HG03342 (cell line): Measurements from ENCODE around the gene GABARAPL2.
"Not testable (repeated sequence)": the region's sequence is repeated elsewhere in the genome, so short reads cannot be mapped to it uniquely, and the experiment has no call there.

Experiments used
- ATAC-seq: cut with Tn5 transposase; IDR thresholded peaks from one replicate; pipeline ENCODE4 v1.9.1; 2021; ENCODE audit warnings: mild to moderate bottlenecking, moderate library complexity; ENCODE audit not compliant: unreplicated experiment

Gene GABARAPL2

DNA sequence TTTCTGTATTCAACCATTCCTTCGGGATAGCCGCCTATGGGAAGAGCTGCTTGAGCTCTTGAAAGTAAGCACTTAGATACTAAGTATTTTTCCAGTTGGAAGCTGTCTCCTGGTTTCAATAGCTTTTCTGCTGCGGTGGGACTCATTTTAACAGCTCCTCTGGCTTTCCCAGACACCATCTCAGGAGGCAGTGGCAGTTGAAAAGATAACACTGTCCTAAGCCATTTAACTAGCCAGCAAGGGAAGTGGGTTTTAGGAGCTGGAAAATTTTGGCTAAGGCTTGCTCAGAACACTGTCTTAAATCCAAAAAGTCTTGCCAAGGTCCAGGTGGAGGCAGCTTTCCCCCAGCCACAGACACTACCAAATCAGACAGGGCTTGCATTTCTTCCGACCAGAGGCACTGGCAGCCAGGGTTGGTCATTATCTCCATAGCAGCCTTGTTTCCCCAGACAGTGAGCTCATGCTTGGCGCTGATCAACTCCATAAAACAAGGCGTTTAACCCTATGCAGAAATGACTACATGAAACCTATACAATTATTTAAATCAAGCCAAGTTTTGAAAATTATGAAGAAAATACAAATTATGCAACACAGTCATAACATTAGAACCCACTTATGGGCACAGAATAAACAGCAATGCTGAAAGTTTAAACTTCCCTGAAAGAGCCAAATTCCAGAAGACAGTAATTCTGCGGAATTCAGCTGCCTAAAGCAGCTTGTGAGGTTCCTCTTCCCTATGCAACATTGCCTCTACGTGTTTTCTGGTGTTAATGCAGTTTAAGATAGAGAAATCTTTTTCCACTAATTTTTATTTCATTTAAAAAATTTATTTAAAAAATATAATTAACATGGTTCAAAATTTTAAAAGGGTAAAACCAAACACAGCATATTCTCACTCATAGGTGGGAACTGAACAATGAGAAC is 25.0 kb downstream of the GABARAPL2 start:
- no peak for ATAC-seq

DNA sequence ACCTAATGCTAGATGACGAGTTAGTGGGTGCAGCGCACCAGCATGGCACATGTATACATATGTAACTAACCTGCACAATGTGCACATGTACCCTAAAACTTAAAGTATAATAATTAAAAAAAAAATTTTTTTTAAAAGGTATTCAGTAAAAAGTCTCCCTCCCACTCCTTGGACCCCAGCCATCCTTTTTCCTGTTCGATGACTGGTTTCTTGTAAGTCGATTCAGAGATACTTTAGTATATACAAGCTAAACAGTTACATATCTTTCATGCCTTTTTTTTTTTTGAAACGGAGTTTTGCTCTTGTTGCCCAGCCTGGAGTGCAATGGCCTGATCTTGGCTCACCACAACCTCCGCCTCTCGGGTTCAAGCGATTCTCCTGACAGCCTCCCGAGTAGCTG is 25.7 kb downstream of the GABARAPL2 start:
- ATAC-seq, result not testable (repeated sequence)

DNA sequence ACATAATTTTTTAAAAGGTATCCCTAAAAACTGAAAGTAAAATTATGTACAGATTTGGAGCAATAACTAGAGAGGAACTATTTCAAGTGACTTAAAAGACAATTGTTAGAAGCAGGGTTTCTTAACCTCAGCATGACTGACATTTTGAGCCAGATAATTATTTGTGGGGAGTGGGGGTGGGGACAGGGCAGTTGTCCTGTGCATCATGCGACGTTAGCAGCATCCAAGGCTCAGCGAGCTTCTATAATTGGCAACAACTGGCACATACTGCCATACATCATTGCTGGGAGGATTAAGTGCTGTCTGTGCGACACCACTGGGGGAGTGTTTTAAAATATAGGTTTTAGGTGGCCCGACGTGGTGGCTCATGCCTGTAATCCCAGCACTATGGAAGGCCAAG is 27.1 kb downstream of the GABARAPL2 start:
- no peak for ATAC-seq

DNA sequence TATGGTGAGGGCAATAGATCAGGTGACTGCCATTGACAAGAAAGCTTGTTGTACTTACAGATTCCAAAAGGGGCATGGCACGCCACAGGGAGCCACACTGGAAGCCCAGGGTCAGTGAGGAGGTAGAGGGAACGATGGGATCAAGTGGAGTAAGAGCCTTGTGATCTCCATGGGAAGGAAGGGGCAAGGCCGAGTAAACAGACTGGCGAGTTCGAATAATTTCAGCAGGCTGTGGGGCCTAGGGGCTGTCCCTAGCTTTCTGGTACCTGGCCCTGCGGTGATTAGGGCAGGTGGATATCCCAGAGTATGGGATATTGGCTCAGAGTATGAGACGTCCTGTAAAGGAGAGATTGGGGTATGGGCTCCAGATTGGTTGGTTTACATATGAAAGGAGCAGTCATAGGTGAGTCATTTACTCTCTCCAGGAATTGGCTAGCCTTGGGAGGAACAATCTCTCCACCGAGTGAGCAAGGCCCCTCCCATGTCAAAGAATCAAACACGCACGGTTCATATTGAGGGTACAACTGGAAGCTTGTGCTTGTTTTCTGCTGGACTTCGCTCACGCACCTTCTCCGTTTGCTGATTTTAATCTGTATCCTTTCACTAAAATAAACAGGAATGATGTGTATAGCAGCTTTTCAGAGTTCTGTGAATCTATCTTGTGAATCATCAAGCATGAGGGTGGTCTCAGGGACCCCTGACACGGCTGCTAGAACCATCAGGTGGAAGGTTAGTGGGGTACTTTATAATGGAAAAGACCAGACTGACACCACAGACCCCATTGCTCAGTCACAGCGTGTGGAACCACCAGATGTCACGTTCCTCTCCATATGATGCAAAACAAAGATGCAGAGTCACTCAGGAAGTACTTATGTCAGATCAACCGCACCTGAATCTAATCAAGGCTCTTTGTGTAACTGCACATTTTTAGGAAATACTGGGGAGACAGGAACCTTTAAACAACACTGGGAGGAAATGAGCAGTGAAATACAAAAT is 27.9 kb downstream of the GABARAPL2 start:
- ATAC-seq, result no peak

DNA sequence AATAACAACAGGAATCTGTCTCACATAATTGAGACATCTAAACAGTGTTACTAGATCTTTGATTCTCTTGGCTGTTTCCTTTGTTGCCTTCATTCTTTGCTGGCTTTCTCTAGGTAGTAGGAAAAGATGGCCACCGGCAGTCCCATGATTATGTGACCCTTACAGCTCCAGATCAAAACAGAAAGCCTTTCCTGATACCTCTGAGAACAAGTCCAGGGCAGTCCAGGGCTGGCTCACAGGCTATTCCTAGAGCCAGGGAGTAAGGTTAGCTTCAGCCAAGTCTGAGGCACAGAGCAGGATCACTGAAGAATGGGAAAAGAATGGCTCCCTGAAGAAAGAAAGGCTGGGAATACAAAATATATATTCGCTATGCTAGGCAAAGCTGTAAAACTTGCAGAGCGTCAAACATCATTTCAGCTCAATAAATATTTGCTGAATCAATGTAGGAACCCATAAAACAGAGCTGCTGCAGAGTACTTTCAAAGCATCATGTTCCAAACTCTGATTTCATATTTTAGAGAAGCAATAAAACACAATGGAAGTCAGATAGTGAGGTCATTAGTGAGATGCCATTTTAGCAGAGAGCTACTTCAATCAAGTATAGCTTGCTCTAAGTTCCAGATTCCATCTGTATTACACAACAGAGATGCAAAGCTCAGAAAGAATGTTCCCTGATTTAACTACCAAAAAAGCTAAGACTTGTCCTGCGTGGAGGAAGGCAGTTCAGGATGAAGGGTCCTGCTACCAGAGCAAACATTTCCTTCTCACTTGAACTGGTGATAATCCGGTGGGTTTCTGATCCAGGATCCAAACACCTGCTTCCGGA is 33.5 kb downstream of the GABARAPL2 start:
- ATAC-seq, result no peak

DNA sequence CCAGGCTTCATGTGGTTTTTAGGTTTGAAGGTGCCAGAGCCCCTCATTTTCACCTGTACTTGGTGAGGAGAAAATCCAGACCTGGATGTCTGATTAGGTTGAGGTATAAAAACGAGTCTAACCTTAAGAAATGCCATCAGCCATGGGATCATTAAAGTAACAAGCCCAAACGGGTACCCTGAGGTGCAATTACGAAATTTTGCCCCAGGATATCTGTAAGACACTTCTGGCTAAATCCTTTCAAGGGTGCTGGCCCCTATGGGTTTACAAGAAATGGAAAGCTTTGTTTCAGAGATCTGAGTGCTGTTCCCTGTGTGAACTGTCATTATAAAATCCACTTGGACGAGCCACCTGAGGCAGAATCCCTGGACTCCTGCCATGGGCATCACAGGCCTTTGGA is 37.1 kb downstream of the GABARAPL2 start:
- no peak for ATAC-seq

DNA sequence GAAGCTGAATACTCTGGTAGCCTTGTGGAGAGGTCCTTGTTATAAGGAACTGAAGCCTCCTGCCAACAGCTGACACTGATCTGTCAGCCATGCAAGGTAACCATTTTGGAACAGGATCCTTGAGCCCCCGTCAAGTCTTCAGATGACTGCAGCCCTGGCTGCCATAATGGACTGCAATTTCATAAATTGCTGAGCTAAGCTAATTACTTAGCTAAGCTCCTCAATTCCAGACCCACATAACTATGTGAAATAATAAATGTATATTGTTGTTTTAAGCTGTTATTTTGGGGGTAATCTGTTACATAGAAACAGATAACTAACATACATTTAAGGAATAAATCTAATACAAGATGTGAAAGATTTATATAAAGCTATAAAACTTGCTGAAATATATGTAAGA is 40.3 kb downstream of the GABARAPL2 start:
- no peak for ATAC-seq

DNA sequence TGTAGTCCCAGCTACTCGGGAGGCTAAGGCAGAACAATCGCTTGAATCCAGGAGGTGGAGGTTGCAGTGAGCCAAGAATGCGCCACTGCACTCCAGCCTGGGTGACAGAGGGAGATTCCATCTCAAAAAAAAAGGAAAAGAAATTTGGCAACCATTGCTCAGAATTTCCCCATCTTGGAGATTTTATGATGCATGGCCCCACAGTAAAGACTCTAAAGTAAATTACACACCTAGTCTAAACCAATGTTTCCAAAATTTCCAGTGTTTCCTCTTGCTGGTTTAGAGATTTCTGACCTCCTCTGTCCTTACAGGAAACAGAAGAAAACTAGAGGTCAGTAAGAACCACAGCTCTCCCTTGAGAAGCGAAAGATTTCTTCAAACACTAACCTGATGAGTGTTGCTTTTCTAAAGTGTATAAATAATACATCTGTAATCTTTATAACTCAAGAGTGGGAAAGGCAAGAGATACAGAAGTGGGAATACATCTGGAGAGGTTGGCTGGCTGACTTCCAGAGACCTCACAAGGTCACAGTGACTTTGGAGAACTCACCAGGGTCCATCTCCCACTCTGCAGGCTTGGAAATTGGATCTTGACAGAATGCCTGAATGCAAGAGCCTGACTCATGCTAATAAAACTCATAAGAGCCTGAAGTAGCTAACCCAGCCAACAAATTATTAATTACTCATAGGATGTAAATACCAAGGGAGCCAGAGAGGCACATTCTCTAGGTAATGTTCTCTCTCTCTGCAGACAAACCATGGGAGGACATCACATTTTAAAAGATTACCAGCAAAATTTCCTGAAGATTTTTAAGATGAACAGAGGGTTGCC is 48.1 kb downstream of the GABARAPL2 start:
- no peak for ATAC-seq

DNA sequence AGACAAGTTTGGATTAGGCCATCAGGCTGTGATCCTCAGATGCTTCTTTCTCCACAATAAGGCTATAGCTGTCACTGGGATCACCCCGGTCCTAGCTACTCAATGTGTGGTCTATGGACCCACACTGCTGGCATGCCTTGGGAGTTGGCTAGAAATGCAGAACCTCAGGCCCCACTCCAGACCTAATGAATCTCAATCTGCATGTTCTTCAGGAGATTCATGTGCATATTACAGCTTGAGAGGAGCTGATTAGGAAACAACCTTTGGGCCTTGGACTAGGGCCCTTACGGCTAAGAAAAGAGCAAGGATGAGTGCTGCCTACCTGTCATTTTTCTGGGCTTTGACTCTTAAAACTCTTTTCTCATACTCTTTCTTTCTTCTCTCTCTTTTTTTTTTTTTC is 49.4 kb downstream of the GABARAPL2 start:
- no peak for ATAC-seq

DNA sequence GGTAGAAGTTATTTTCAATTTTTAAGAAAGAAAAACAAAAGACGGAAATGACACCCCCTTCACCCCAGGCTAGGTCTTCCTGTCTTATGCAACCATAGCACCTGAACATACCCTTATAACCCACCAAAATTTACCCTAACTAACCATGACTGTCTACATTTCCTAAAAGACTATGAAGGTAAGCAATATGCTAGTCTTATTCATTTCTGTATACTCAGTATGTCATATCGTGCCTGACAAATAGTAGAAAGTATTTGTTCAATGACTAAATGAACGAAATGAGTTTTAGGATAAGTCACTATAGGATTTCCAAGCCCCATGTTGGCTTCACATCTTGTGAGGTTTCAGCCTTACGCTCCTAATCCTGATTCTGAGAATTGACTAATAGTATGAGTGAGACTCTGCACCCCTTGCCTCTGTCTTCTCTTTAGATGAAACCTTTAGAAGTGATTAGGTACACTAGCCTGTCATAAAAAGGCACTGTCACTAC is 50.4 kb downstream of the GABARAPL2 start:
- ATAC-seq, result no peak

DNA sequence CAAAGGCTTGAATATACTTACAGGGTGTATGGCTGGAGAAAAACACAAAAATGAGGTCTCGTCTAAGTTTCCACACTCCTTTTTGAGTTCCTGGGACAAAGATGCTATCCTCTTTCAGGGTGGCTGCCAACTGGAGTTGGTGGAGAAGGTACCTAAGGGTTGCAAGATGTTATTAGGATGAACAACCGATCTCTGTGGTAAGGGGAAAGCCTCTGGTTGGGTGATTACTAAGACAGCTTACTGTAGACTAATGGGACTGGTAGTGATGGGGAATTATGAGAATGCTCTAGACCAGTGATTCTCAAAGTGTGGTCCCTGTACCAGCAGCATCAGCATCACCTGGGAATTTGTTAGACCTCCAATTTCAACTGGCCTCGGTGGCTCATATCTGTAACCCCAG is 50.9 kb downstream of the GABARAPL2 start:
- no peak for ATAC-seq

DNA sequence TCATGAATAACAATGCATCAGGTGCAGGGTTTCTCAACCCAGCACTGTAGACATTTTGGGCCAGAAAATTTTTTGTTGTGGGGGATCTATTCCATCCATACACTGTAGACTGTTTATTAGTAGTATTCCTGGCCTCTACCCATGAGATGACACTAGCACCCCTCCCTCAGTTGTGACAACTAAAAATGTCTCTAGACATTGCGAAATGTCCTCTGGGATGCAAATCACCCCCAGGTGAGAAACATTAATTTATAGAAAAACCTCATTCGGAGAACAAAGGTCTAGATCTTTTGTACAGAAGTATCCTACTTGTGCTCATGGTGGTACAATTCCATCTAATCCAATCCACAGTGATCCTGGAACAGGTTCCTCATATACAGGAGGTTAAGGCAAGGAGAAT is 52.6 kb downstream of the GABARAPL2 start:
- no peak for ATAC-seq

DNA sequence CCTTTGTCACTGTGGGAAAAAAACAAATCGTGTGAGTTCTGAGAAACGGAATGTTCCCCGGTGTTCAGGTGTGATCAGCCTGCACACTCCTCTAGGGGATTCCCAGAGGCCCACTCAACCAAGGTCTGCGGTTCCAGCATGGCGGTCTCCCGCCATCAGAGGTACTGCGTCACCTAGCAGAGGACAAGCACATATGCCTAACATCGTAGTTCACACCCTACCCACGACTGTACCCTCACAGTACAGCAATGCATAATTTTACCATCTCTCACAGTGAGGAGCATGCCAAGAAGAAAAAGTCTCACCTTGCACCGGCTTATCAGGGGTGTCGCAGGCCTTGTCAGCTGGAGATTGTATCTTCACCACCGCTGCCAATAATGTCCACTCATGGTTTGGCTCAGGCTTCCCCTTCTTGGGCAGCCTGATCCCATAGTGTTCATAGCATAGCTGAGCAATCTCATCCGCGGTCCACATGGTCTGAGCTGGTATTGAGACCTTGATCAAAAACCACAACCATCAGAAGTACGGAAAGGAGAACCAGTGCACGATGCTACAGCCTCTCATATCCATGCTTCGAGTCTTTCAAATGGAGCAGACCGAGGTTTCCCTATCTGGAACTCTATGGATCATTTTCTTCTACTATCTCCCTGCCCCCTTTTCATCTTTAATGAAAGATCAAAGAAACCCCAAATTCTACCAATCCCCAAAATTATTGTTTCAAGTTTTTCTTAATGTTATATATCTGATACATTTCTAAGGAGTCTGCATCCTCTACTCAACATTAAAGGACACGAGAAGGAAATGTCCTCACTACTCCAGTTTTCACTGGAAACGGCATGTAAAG is 54.4 kb downstream of the GABARAPL2 start:
- ATAC-seq, result no peak

DNA sequence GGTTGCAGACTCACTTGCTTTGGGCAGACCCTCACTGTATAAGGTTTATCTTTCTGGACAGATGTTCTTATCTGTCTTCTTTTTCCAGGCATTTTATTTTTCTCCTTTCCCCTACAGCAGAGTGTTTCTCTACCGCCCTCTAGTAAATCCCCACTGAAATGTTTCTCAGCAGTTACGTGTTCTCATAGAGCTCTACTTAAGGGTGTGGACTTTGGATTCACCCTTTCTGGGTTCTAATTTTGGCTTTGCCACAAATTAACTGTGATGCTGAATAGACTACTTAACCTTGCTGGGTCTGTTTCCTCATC is 54.9 kb downstream of the GABARAPL2 start:
- no peak for ATAC-seq

DNA sequence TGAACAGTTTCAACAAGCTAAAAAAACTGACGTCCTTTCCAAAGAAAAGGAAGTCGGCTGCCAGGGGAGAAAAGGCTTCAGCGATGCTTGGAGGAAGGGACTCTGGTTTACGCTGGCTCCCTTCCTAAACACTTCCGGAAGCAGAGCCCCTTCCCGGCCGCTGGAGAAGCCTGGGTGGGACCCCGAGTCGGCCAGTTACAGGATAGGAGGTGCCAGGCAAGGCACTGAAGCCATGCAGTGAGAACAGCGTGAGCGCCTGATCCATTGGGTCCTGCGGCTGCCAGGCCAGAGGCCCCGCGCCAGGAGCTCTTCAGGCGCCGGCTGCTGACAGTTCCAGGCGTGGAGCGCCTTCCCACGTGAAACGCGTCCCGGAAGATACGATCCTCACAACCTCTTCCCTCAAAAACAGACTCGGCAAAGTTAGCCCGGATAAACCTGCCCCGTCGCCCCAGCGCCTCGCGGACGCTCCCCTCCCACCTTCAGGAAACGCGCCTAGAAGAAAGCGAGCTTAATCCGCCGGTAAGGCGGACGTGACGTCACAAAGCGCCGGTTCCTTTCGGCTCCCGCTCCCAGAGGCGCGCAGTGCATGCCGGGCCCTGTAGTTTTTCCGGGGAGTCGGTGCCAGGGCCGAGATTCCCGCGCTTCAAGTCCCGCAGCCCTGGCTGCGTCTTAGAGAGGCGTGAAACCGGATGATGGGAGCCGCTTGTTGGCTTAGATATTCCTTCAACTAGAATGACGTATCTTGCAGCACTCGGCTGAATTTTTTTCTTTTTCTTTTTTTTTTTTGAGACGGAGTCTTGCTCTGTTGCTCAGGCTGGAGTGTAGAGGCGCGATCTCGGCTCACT is 56.8 kb downstream of the GABARAPL2 start, which contains the start of gene ADAT1:
ADAT1 (minus strand) TSS at position 521 of the 845 bp plus-strand sequence. CDS start 2,482 bp downstream, outside the sequence.
- peak; percentile 97 for ATAC-seq

DNA sequence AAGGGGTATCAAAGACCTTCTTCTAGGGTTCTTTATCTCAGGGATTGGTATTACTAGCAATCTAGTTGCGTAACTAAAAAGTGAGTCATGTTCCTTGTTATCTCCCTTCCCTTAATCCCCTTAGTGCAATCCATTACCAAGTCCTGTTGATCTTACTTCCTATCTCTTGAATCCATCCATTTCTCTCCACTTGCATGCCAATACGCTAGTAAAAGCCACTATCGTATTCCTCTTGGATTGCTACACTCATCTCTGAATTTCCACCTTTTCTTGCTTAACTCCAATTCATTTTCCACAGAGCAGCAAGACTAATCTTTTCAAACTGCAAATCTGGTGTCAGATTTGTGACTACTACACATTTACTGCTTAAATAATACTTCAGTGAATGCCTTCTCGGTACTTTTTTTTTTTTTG is 58.7 kb downstream of the GABARAPL2 start:
- ATAC-seq, result no peak

DNA sequence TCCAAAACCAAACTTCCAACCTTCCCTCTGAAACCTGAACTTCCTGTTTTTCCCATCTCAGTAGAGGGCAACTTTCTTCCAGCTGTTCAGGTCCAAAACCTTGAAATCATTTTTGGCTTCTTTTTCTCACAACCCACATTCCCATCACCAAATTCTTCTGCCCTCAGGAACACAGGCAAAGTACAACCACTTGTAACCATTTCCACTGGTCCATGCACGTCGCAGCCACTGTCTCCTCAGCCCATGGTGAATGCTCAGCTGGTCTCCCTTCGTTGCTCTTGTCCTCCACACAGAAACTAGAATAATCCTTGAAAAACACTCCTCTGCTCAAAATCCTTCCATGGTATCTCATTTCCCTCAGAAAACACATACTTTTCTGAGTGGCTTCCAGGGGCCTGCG is 60.6 kb downstream of the GABARAPL2 start:
- no peak for ATAC-seq
